Memory B cell (primary cell): Measurements from ENCODE around the gene ALDH6A1.

Experiments
- ATAC-seq: fragments of 150-1000 bp; cut with Tn5 transposase; 2 replicates; pipeline ENCODE4 v1.10.0; 2021; ENCODE audit warnings: low read depth, mild to moderate bottlenecking, moderate library complexity
- DNase-seq, 2 donors: peaks; one replicate each; pipeline ENCODE4 v3.0.0; 2022; ENCODE audit warnings: low spot score in 2 of 2
- H3K27ac Mint-ChIP-seq: one replicate; pipeline ENCODE4 v1.8.0; 2022; ENCODE audit warnings: mild to moderate bottlenecking, moderate library complexity, mixed read lengths
- H3K27me3 Mint-ChIP-seq: one replicate; pipeline ENCODE4 v1.8.0; 2022; ENCODE audit warnings: mixed read lengths
- H3K36me3 Mint-ChIP-seq: one replicate; pipeline ENCODE4 v1.8.0; 2022; ENCODE audit warnings: mild to moderate bottlenecking, mixed read lengths
- H3K4me1 Mint-ChIP-seq: one replicate; pipeline ENCODE4 v1.8.0; 2022; ENCODE audit warnings: mixed read lengths
- H3K4me3 Mint-ChIP-seq: one replicate; pipeline ENCODE4 v1.8.0; 2022; ENCODE audit warnings: mild to moderate bottlenecking, moderate library complexity, mixed read lengths
- H3K9me3 Mint-ChIP-seq: one replicate; pipeline ENCODE4 v1.8.0; 2022; ENCODE audit warnings: mixed read lengths

Gene ALDH6A1

GRCh38 chr14:74080820-74081460 is 3.3 kb downstream of the ALDH6A1 start:
- no peak for ATAC-seq
- H3K27ac Mint-ChIP-seq = no peak overlapping the region
- H3K4me1 Mint-ChIP-seq = peaks cover 10% of the 10 kb centered on the region
- no peak for DNase-seq
- no peaks in the 10 kb centered on the region for H3K27me3 Mint-ChIP-seq
- H3K4me3 Mint-ChIP-seq = no peak overlapping the region
- H3K36me3 Mint-ChIP-seq = peaks cover 2% of the 10 kb centered on the region
- no peaks in the 10 kb centered on the region for H3K9me3 Mint-ChIP-seq

- no peak overlapping the region for H3K27ac Mint-ChIP-seq
- H3K4me3 Mint-ChIP-seq = no peak overlapping the region
- H3K36me3 Mint-ChIP-seq = peaks cover 3% of the 10 kb centered on the region
- DNase-seq (no peak), ATAC-seq (no peak)
- no peaks in the 10 kb centered on the region for H3K27me3 Mint-ChIP-seq
- no peaks in the 10 kb centered on the region for H3K9me3 Mint-ChIP-seq
- H3K4me1 Mint-ChIP-seq = peaks cover 4% of the 10 kb centered on the region
These were observed 6.9 kb downstream of the ALDH6A1 start for GRCh38 chr14:74077401-74077800.

- DNase-seq (no peak), ATAC-seq (no peak)
- Mint-ChIP-seq H3K36me3 (peaks cover 21% of the 10 kb centered on the region), H3K27ac (no peak overlapping the region), H3K4me1 (no peaks in the 10 kb centered on the region), H3K9me3 (no peaks in the 10 kb centered on the region), H3K4me3 (no peak overlapping the region), H3K27me3 (no peaks in the 10 kb centered on the region)
These were observed 18.3 kb downstream of the ALDH6A1 start for GRCh38 chr14:74065746-74066575.

GRCh38 chr14:74064883-74065282 is 19.4 kb downstream of the ALDH6A1 start:
- no peak for DNase-seq
- Mint-ChIP-seq H3K36me3 (peaks cover 25% of the 10 kb centered on the region), H3K9me3 (no peaks in the 10 kb centered on the region), H3K4me3 (no peak overlapping the region), H3K27ac (no peak overlapping the region), H3K27me3 (no peaks in the 10 kb centered on the region), H3K4me1 (no peaks in the 10 kb centered on the region)
- ATAC-seq = no peak

- DNase-seq (no peak), ATAC-seq (no peak)
- Mint-ChIP-seq H3K36me3 (peaks cover 28% of the 10 kb centered on the region), H3K4me1 (no peaks in the 10 kb centered on the region), H3K27ac (no peak overlapping the region), H3K27me3 (no peaks in the 10 kb centered on the region), H3K9me3 (no peaks in the 10 kb centered on the region), H3K4me3 (no peak overlapping the region)
These were observed 19.8 kb downstream of the ALDH6A1 start for GRCh38 chr14:74064426-74064825.

- no peaks in the 10 kb centered on the region for H3K4me1 Mint-ChIP-seq
- no peak overlapping the region for H3K4me3 Mint-ChIP-seq
- H3K9me3 Mint-ChIP-seq = no peaks in the 10 kb centered on the region
- no peak overlapping the region for H3K27ac Mint-ChIP-seq
- peaks cover 23% of the 10 kb centered on the region for H3K36me3 Mint-ChIP-seq
- DNase-seq (no peak), ATAC-seq (no peak)
- no peaks in the 10 kb centered on the region for H3K27me3 Mint-ChIP-seq
These were observed 21.5 kb downstream of the ALDH6A1 start for GRCh38 chr14:74062809-74063150.

- Mint-ChIP-seq H3K9me3 (no peaks in the 10 kb centered on the region), H3K4me3 (no peak overlapping the region), H3K27me3 (no peaks in the 10 kb centered on the region), H3K36me3 (no peaks in the 10 kb centered on the region), H3K27ac (no peak overlapping the region), H3K4me1 (peaks cover 5% of the 10 kb centered on the region)
- DNase-seq (no peak), ATAC-seq (peak; percentile 42)
These were observed 34.3 kb downstream of the ALDH6A1 start for GRCh38 chr14:74049876-74050495.

- no peak for DNase-seq
- H3K4me1 Mint-ChIP-seq = peaks cover 5% of the 10 kb centered on the region
- no peaks in the 10 kb centered on the region for H3K36me3 Mint-ChIP-seq
- ATAC-seq = no peak
- no peaks in the 10 kb centered on the region for H3K9me3 Mint-ChIP-seq
- H3K27me3 Mint-ChIP-seq = no peaks in the 10 kb centered on the region
- no peak overlapping the region for H3K27ac Mint-ChIP-seq
- H3K4me3 Mint-ChIP-seq = no peak overlapping the region
These were observed 36.0 kb downstream of the ALDH6A1 start for GRCh38 chr14:74048281-74048680.

- no peaks in the 10 kb centered on the region for H3K9me3 Mint-ChIP-seq
- H3K36me3 Mint-ChIP-seq = no peaks in the 10 kb centered on the region
- H3K4me3 Mint-ChIP-seq = no peak overlapping the region
- peaks cover 5% of the 10 kb centered on the region for H3K4me1 Mint-ChIP-seq
- no peak overlapping the region for H3K27ac Mint-ChIP-seq
- H3K27me3 Mint-ChIP-seq = no peaks in the 10 kb centered on the region
- ATAC-seq = no peak
- no peak for DNase-seq
These were observed 38.7 kb downstream of the ALDH6A1 start for GRCh38 chr14:74045522-74045921.

GRCh38 chr14:74042296-74042695 is 42.0 kb downstream of the ALDH6A1 start:
- Mint-ChIP-seq H3K9me3 (no peaks in the 10 kb centered on the region), H3K36me3 (no peaks in the 10 kb centered on the region), H3K27me3 (no peaks in the 10 kb centered on the region), H3K27ac (no peak overlapping the region), H3K4me3 (no peak overlapping the region), H3K4me1 (no peaks in the 10 kb centered on the region)
- DNase-seq (no peak), ATAC-seq (no peak)

- Mint-ChIP-seq H3K36me3 (no peaks in the 10 kb centered on the region), H3K27me3 (no peaks in the 10 kb centered on the region), H3K27ac (no peak overlapping the region), H3K4me3 (no peak overlapping the region), H3K4me1 (no peaks in the 10 kb centered on the region), H3K9me3 (no peaks in the 10 kb centered on the region)
- peak; percentile 56 for ATAC-seq
- DNase-seq = peak in 1 of 2 donors; percentile 43
These were observed 46.0 kb downstream of the ALDH6A1 start for GRCh38 chr14:74038020-74038859.

- Mint-ChIP-seq H3K27ac (no peak overlapping the region), H3K4me3 (no peak overlapping the region), H3K27me3 (no peaks in the 10 kb centered on the region), H3K9me3 (no peaks in the 10 kb centered on the region), H3K4me1 (peaks cover 4% of the 10 kb centered on the region), H3K36me3 (peaks cover 2% of the 10 kb centered on the region)
- ATAC-seq (no peak), DNase-seq (no peak)
These were observed 48.7 kb downstream of the ALDH6A1 start for GRCh38 chr14:74035556-74035955.

GRCh38 chr14:74034572-74034971 is 49.7 kb downstream of the ALDH6A1 start:
- ATAC-seq = no peak
- peaks cover 4% of the 10 kb centered on the region for H3K4me1 Mint-ChIP-seq

GRCh38 chr14:74029136-74029535 is 55.1 kb downstream of the ALDH6A1 start:
- H3K9me3 Mint-ChIP-seq = no peaks in the 10 kb centered on the region

More at GRCh38 chr14:74034572-74034971, 49.7 kb downstream of the ALDH6A1 start:
- no peak for DNase-seq
- no peak overlapping the region for H3K4me3 Mint-ChIP-seq
- no peaks in the 10 kb centered on the region for H3K9me3 Mint-ChIP-seq
- H3K36me3 Mint-ChIP-seq = peaks cover 2% of the 10 kb centered on the region
- no peaks in the 10 kb centered on the region for H3K27me3 Mint-ChIP-seq
- H3K27ac Mint-ChIP-seq = no peak overlapping the region

More at GRCh38 chr14:74029136-74029535, 55.1 kb downstream of the ALDH6A1 start:
- Mint-ChIP-seq H3K4me3 (no peak overlapping the region), H3K4me1 (peaks cover 4% of the 10 kb centered on the region), H3K36me3 (peaks cover 2% of the 10 kb centered on the region), H3K27ac (no peak overlapping the region), H3K27me3 (no peaks in the 10 kb centered on the region)
- ATAC-seq (no peak), DNase-seq (no peak)
